Neural cell (in vitro differentiated cells): ENCODE data around the gene CXCR2.

Experiments
- POLR2AphosphoS5 ChIP-seq: IDR thresholded peaks from 2 replicates; pipeline ENCODE4 v1.6.1; 2012
- RAD21 ChIP-seq: fragments of 450-650 bp; conservative IDR thresholded peaks from 2 replicates; pipeline ENCODE4 v1.6.1; 2014; ENCODE audit warnings: antibody characterized with exemption, mild to moderate bottlenecking, moderate library complexity
- SMC3 ChIP-seq: fragments of 450-650 bp; conservative IDR thresholded peaks from 2 replicates; pipeline ENCODE4 v1.6.1; 2014; ENCODE audit warnings: antibody characterized with exemption, mild to moderate bottlenecking, moderate library complexity; ENCODE audit not compliant: poor library complexity

DNA sequence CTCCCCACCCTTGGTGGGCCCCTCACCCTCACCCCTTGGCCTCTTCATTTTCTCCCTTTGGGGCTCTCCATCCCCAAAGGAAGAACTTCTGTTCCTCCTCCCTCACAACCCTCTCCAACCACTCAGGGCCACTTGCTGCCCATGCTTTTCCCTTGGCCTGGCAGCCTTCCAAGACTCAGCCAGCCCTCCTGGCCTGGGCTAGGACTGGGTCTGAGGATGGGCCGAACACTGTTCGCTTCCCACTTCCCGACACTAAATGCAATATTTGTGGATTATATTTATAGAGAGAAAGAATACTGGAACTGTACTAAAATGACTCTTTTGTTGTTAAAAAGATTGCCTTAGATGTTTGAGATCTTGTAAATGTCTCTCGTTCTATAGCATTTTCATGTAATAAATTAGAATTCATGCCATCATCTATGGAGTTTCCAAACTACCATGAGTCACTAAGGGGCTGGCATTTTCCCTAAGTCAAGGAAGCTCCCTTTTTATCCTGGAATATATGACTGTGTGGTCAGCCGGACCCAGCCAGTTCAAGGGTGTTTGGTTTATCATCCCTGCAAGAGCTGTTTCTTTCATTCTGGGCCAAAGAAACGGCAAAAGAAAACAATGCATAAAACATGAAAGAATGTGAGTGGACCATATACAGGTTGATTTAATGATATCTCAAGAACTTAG, 3.8 kb downstream of the CXCR2 start:
- TF ChIP-seq POLR2AphosphoS5 (no peak), RAD21 (no peak), SMC3 (no peak)
